ENCODE measurements around the gene BTRC.

- TF ChIP-seq CTCF (IDR thresholded peaks at IDR 0.05), result no peak
- no peak for TF ChIP-seq POLR2A (IDR thresholded peaks at IDR 0.05)
These were observed 212.6 kb downstream of the BTRC start for GRCh38 chr10:101566333-101567164.

All from right lobe of liver (tissue), 4 donors.